ENCODE results near the gene HPSE. TPM values are rescaled to one million over a fixed set of nuclear protein-coding genes. Genes with fewer than 3 reads are reported as not detected.

HPSE gene
- total and polyA plus RNA-seq, 8 donors, result 1.3 to 19.2 (median 1.8) TPM

- Histone ChIP-seq H3K4me3 (no peak overlapping the region), H3K27me3 (no peaks in the 10 kb centered on the region), H3K9me3 (no peaks in the 10 kb centered on the region), H3K36me3 (peaks cover 0 to 39% of the 10 kb centered on the region in 2 donors), H3K27ac (no peak overlapping the region), H3K4me1 (peaks cover 0 to 20% of the 10 kb centered on the region in 2 donors)
- DNase-seq (no peak), ATAC-seq (no peak)
- TF ChIP-seq CTCF (IDR thresholded peaks at IDR 0.05), result no peak
- intact Hi-C loops (cut with DNase I), result no loop called here
These were observed 66.7 kb downstream of the HPSE start for GRCh38 chr4:83267830-83268475.

GRCh38 chr4:83267121-83267829 lies 67.4 kb downstream of the HPSE start:
- intact Hi-C loops (cut with DNase I), result no loop called here
- H3K27ac ChIP-seq, result no peak overlapping the region
- H3K4me3 ChIP-seq, result no peak overlapping the region
- no peak for TF ChIP-seq CTCF (IDR thresholded peaks at IDR 0.05)
- H3K4me1 ChIP-seq, result peaks cover 0 to 15% of the 10 kb centered on the region in 2 donors
- H3K9me3 ChIP-seq, result no peaks in the 10 kb centered on the region
- H3K36me3 ChIP-seq, result peaks cover 0 to 38% of the 10 kb centered on the region in 2 donors
- ATAC-seq (peak; percentile 74), DNase-seq (peak in 1 of 4 donors; percentile 46)
- H3K27me3 ChIP-seq, result no peaks in the 10 kb centered on the region

GRCh38 chr4:83266689-83267088 lies 68.0 kb downstream of the HPSE start:
- Histone ChIP-seq H3K9me3 (no peaks in the 10 kb centered on the region), H3K4me3 (no peak overlapping the region), H3K4me1 (peaks cover 0 to 15% of the 10 kb centered on the region in 2 donors), H3K27ac (peak overlapping the region in 1 of 2 donors; percentile 10), H3K27me3 (no peaks in the 10 kb centered on the region), H3K36me3 (peaks cover 0 to 39% of the 10 kb centered on the region in 2 donors)
- intact Hi-C loops (cut with DNase I), result no loop called here
- no peak for TF ChIP-seq CTCF (IDR thresholded peaks at IDR 0.05)
- DNase-seq (no peak), ATAC-seq (no peak)

- DNase-seq (no peak), ATAC-seq (no peak)
- intact Hi-C loops (cut with DNase I), result no loop called here
- no peak for TF ChIP-seq CTCF (IDR thresholded peaks at IDR 0.05)
- H3K27me3 ChIP-seq, result no peaks in the 10 kb centered on the region
- H3K9me3 ChIP-seq, result no peaks in the 10 kb centered on the region
- H3K27ac ChIP-seq, result no peak overlapping the region
- no peak overlapping the region for H3K4me3 ChIP-seq
- peaks cover 0 to 26% of the 10 kb centered on the region in 2 donors for H3K36me3 ChIP-seq
- H3K4me1 ChIP-seq, result peaks cover 0 to 20% of the 10 kb centered on the region in 2 donors
These were observed 71.5 kb downstream of the HPSE start for GRCh38 chr4:83263106-83263505.

GRCh38 chr4:83262682-83263081 lies 72.0 kb downstream of the HPSE start:
- Histone ChIP-seq H3K4me1 (peaks cover 0 to 16% of the 10 kb centered on the region in 2 donors), H3K9me3 (no peaks in the 10 kb centered on the region), H3K27me3 (no peaks in the 10 kb centered on the region), H3K36me3 (peaks cover 0 to 26% of the 10 kb centered on the region in 2 donors), H3K4me3 (no peak overlapping the region), H3K27ac (no peak overlapping the region)
- intact Hi-C loops (cut with DNase I), result no loop called here
- ATAC-seq, result no peak
- no peak for TF ChIP-seq CTCF (IDR thresholded peaks at IDR 0.05)
- no peak for DNase-seq
